ENCODE measurements around the gene MS4A15.

Gene MS4A15

DNA sequence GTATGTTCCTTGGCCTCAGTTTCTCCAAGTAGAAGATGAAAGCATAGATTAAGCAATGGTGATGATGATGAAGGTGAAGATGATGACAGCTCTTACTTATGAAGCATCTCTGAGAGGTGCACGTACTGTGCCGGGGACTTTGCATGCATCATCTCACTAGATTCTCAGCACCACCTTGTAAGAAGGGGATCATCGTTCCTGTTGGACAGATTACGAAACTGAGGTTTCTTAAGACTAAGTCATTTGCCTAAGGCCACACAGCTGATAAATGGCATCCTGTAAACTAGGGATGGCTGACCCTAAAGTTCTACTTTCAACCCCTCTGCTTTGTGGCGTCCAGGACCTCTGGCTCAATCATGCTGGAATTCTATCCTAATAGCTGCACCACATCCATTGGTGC is 8.7 kb downstream of the MS4A15 start:
- H3K27ac Mint-ChIP-seq = no peak overlapping the region
- H3K36me3 Mint-ChIP-seq = no peaks in the 10 kb centered on the region
- ATAC-seq = no peak
- DNase-seq (ENCODE audit: low spot score in 2 of 2) = no peak
- H3K4me1 Mint-ChIP-seq = peaks cover 5% of the 10 kb centered on the region
- no peaks in the 10 kb centered on the region for H3K9me3 Mint-ChIP-seq
- no peak overlapping the region for H3K4me3 Mint-ChIP-seq

DNA sequence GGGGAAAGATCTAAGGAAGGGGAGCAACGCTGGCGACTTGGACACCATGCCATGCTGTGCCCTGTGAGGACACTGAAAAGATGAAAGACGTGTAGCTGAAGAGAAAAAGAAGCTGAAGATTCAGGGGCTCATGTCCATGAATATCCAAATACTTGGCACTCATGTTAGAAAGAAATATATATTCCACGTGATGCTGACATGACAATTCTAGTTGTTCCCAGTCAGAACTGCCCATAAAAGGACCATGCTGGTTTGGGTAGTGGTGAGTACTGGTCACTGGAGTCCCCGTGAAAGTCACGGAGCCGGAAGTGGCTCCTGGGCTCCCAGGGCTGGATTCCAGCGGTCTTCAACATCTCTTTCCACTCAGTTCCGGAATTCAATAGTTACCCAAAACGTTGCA is 9.9 kb downstream of the MS4A15 start:
- no peak for DNase-seq (ENCODE audit: low spot score in 2 of 2)
- H3K36me3 Mint-ChIP-seq = no peaks in the 10 kb centered on the region
- no peak overlapping the region for H3K4me3 Mint-ChIP-seq
- H3K4me1 Mint-ChIP-seq = peaks cover 5% of the 10 kb centered on the region
- ATAC-seq = no peak
- H3K9me3 Mint-ChIP-seq = no peaks in the 10 kb centered on the region
- H3K27ac Mint-ChIP-seq = no peak overlapping the region

DNA sequence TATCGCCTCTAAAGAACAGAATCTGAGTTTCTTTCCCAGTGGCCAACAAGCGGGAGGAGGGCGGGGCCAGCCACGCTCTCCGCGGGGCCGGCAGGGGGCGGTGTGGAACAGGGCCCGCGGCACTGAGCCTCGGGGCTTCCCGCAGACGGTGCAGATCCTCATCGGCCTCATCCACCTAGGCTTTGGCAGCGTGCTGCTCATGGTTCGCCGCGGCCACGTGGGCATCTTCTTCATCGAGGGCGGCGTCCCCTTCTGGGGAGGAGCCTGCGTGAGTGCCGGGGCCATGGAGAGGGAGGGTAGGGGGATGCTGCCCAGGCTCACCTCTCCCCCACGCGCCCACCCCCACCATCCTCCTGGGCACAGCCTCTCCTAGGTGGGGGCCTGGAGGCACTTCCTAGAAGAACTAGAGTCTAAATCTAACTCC is 10.7 kb downstream of the MS4A15 start:
- DNase-seq (ENCODE audit: low spot score in 2 of 2) (no peak), ATAC-seq (peak; percentile 27)
- H3K4me1 Mint-ChIP-seq = peaks cover 5% of the 10 kb centered on the region
- H3K36me3 Mint-ChIP-seq = no peaks in the 10 kb centered on the region
- no peak overlapping the region for H3K27ac Mint-ChIP-seq
- no peak overlapping the region for H3K4me3 Mint-ChIP-seq
- no peaks in the 10 kb centered on the region for H3K9me3 Mint-ChIP-seq

DNA sequence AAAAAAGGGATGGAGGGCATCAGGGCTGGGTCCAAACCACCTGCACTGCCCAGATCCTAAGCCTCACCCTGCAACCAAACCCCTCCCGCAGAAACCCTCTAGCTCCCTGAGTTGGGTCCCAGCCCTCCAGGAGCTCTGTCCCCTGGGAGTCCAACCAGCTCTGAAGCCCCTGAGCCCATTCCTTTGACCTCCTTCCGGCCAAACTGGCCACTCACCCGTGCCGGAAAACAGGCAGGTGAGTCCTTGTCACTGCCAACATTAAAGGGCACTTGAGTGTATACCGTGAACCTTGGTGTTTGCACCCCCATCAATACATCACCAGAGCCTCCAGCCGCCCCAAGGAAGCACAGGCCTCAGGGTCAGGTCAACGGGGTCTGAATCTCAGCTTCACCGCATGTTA is 11.5 kb downstream of the MS4A15 start:
- no peak overlapping the region for H3K27ac Mint-ChIP-seq
- DNase-seq (ENCODE audit: low spot score in 2 of 2) (no peak), ATAC-seq (no peak)
- no peaks in the 10 kb centered on the region for H3K36me3 Mint-ChIP-seq
- H3K4me1 Mint-ChIP-seq = peaks cover 5% of the 10 kb centered on the region
- H3K9me3 Mint-ChIP-seq = no peaks in the 10 kb centered on the region
- no peak overlapping the region for H3K4me3 Mint-ChIP-seq

DNA sequence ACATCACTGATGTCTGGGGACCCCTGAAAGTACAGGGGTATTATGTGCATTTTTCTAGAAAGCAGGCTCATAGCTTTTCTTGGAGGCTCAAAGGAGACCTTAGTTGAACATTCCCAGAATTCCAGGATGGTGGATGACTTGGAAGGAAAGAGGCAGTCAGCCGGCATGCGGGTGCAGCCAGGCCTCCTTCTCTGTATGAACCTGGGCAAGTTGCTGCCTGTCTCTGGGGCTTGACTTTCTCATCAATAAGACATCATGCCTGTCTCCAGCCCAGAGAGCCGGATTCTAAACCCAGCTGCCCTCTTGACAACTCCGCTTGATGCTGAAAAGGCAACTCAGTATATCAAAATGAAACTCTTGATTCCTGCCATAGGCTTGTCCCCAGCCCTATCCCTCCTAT is 12.6 kb downstream of the MS4A15 start:
- H3K36me3 Mint-ChIP-seq = no peaks in the 10 kb centered on the region
- H3K4me3 Mint-ChIP-seq = no peak overlapping the region
- H3K27ac Mint-ChIP-seq = no peak overlapping the region
- no peaks in the 10 kb centered on the region for H3K9me3 Mint-ChIP-seq
- DNase-seq (ENCODE audit: low spot score in 2 of 2) (no peak), ATAC-seq (no peak)
- peaks cover 1% of the 10 kb centered on the region for H3K4me1 Mint-ChIP-seq

DNA sequence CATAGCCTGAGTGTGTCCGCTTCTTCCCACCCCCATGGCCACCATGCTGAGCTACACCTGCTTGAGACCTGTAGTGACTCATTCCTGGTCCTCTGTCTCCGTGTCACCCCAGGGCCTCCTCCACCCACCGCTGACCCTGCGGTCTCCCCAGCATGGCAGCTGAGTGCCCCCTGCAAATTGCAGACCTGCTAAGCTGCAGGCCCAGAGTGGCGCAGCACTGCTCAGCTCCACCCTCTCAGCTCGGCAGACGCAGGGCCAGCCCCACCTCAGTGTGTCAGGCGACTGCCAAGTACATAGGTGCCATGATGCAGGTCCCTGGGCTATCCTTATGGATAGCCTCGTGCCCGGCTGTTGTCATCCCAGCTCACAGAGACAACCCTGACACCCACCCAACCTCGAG is 13.1 kb downstream of the MS4A15 start:
- no peaks in the 10 kb centered on the region for H3K36me3 Mint-ChIP-seq
- DNase-seq (ENCODE audit: low spot score in 2 of 2) = no peak
- H3K9me3 Mint-ChIP-seq = no peaks in the 10 kb centered on the region
- no peak for ATAC-seq
- no peak overlapping the region for H3K27ac Mint-ChIP-seq
- no peak overlapping the region for H3K4me3 Mint-ChIP-seq
- peaks cover 7% of the 10 kb centered on the region for H3K4me1 Mint-ChIP-seq

DNA sequence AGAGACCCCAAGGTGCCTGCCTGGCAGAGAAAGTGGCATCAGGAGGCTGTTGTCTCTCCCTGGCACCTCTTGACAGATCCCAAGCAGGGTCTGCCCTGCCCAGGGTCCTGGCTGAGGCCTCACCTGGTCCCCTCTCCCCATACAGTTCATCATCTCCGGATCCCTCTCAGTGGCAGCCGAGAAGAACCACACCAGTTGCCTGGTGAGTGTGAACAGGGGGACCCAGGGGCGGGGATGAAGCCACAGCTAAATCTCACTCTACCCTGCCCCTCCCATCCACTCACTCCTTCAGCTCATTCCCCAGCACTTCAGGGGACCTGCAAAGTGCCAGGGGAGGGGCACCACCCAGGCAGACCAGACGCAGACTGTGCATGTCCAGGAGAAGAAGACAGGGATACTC is 14.5 kb downstream of the MS4A15 start:
- Mint-ChIP-seq H3K36me3 (no peaks in the 10 kb centered on the region), H3K9me3 (no peaks in the 10 kb centered on the region), H3K4me1 (peaks cover 18% of the 10 kb centered on the region), H3K4me3 (no peak overlapping the region), H3K27ac (no peak overlapping the region)
- ATAC-seq (no peak), DNase-seq (ENCODE audit: low spot score in 2 of 2) (no peak)

DNA sequence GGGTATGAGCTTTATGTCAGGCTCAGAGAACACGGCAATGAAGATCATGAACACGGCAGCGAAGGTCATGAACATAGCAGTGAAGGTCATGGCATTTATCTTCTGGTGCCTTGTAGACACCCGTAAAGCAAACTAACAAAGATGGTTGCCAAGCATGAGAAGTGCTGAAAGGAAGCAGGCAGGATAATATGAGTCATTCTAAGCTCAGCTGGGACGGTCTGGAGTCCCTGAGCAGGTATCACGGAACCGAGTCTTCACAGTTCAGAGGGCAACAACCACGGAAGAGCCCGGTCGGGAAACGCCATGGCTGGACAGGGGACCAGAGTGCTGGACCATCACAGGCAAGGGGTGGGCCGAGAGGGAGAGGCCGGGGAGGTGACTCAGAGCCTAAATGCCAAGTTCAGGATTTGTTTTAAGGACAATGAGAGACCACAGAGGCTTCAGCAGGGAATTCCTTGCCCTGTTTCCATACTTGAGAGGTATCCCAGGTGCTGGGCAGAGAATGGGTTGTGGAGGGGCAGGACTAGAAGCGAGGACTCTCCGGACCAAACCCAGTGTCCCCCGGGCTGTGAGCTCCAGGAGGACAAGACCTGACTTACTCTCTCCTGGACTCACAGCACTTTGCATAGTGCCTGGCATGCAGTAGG is 15.3 kb downstream of the MS4A15 start:
- Mint-ChIP-seq H3K4me1 (peaks cover 18% of the 10 kb centered on the region), H3K9me3 (no peaks in the 10 kb centered on the region), H3K27ac (no peak overlapping the region), H3K36me3 (no peaks in the 10 kb centered on the region), H3K4me3 (no peak overlapping the region)
- no peak for DNase-seq (ENCODE audit: low spot score in 2 of 2)
- ATAC-seq = no peak

DNA sequence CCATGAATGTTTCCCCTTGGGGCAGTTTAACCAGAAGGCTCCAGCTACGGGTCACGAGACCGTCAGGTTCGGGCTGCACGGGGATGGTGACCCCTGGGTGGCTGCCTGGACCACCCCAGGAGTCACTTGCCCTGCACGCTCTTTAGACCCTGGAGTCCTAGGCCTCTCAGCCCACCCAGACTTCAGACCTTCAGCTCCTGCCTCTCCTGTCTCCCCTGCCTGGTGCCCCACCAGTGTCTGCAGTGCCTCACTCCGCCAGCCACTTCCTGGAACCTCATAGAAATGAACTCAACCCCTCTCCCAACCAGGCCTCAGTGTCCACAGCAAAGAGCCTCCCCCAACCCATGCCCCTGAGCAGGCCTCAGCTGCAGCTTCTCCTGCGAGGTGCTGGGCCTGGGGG is 16.0 kb downstream of the MS4A15 start:
- Mint-ChIP-seq H3K4me3 (no peak overlapping the region), H3K9me3 (no peaks in the 10 kb centered on the region), H3K4me1 (peaks cover 18% of the 10 kb centered on the region), H3K27ac (no peak overlapping the region), H3K36me3 (no peaks in the 10 kb centered on the region)
- DNase-seq (ENCODE audit: low spot score in 2 of 2) (no peak), ATAC-seq (no peak)

DNA sequence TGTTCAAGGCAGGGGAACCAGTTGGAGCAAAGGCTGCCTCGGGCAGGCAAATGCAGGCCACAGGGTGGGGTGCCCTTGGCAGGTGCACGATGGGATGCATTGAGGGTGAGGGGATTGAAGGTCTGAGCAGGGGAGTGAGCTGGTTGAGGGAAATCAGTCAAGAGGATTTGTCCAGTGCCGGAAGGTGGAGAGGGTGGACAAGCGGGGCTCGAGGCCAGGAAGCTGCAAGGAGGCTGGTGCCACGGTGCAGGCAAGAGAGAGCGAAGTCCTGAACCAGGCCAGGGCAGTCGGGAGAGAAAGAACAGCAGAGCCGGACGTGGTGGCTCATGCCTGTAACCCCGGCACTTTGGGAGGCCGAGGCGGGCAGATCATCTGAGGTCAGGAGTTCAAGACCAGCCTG is 18.1 kb downstream of the MS4A15 start:
- DNase-seq (ENCODE audit: low spot score in 2 of 2) = no peak
- ATAC-seq = no peak
- H3K36me3 Mint-ChIP-seq = no peaks in the 10 kb centered on the region
- no peak overlapping the region for H3K4me3 Mint-ChIP-seq
- peaks cover 18% of the 10 kb centered on the region for H3K4me1 Mint-ChIP-seq
- no peaks in the 10 kb centered on the region for H3K9me3 Mint-ChIP-seq
- H3K27ac Mint-ChIP-seq = peak overlapping the region; percentile 20

DNA sequence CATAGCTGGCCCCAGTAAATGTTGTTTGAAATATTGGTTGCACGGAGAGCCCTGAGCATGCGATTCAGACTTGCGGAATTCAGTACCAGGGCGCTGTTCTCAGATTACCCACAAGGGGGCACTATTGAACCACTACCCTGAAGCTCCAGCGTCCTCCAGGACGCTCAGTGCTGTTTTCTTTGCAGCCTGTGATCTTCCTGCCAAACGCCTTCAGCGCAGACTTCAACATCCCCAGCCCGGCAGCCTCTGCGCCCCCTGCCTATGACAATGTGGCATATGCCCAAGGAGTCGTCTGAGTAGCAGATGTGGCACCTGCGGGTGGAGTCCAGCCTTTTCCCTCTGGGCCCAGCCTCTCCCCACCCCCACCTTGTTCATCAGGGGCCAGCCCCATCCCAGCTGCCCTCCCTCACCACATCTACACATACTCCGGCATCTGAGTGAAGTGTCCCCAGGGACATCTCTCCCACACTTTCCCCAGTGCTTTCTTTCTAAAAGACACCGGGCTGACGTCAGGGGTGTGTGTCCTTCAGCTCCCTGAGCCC is 18.8 kb downstream of the MS4A15 start:
- peaks cover 18% of the 10 kb centered on the region for H3K4me1 Mint-ChIP-seq
- H3K4me3 Mint-ChIP-seq = no peak overlapping the region
- ATAC-seq (peak; percentile 81), DNase-seq (ENCODE audit: low spot score in 2 of 2) (peak; percentile 73 to 89)
- H3K9me3 Mint-ChIP-seq = no peaks in the 10 kb centered on the region
- no peak overlapping the region for H3K27ac Mint-ChIP-seq
- no peaks in the 10 kb centered on the region for H3K36me3 Mint-ChIP-seq

DNA sequence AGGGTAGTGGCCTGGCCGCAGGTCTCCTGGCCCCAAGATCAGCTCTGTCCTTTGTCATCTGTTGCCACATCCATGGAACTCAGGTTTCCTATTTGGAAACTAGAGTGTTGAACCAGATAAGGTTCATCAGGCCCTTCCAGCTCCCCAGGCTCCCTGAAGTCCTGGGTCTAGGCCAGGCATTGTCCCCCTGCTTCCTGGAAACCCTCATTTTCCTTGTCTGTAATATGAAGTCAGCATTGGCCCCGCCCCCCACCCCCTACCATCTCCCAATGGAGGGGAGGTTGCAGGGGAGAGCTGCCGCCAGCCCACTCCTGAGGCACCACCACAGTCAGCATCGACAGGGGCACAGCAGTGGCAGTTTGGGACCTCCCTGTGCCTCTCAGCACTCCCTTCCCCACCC is 19.5 kb downstream of the MS4A15 start:
- DNase-seq (ENCODE audit: low spot score in 2 of 2) = no peak
- no peaks in the 10 kb centered on the region for H3K9me3 Mint-ChIP-seq
- no peaks in the 10 kb centered on the region for H3K36me3 Mint-ChIP-seq
- ATAC-seq = no peak
- H3K27ac Mint-ChIP-seq = no peak overlapping the region
- H3K4me3 Mint-ChIP-seq = no peak overlapping the region
- H3K4me1 Mint-ChIP-seq = peaks cover 18% of the 10 kb centered on the region

DNA sequence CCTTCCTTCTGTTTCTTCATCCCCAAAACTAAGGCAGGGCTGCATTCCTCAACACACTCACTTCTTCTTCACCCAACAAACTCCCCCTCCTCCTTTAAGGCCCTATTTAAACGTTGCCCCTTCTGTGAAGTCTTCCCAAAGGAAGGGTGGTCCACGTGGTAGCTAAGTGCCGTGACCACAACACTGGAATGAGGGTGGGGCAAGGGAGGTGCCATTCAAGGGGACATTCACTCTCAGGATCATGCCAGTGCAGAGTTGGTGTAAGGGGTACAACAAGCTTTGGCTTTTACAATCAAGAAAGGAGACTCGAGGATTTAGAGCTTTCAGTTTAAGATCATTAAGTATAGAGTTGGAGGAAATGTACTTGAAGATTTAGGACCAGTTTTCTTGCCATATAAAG is 20.4 kb downstream of the MS4A15 start:
- DNase-seq (ENCODE audit: low spot score in 2 of 2) = no peak
- ATAC-seq = no peak
- peaks cover 18% of the 10 kb centered on the region for H3K4me1 Mint-ChIP-seq
- no peaks in the 10 kb centered on the region for H3K36me3 Mint-ChIP-seq
- H3K4me3 Mint-ChIP-seq = no peak overlapping the region
- H3K9me3 Mint-ChIP-seq = no peaks in the 10 kb centered on the region
- no peak overlapping the region for H3K27ac Mint-ChIP-seq

DNA sequence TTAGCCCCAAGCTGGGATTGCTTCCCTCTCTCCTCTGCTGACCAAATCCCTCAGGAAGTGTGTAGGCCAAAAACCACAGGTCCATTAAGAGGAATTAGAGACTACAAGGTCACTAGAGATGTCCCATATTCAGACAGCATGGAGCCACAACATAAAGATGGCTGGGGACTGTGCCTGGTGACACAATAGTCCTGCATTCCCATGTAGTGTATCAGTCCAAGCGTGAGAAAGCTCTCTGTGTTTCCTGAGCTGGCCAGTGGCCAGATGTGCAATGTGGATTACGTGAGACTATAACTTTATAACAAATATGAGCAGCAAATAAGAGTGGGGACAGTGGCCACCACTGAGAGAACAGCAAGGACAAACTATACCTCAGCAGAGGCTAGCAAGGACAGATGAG is 20.9 kb downstream of the MS4A15 start:
- H3K4me1 Mint-ChIP-seq = peaks cover 18% of the 10 kb centered on the region
- no peaks in the 10 kb centered on the region for H3K36me3 Mint-ChIP-seq
- H3K9me3 Mint-ChIP-seq = no peaks in the 10 kb centered on the region
- DNase-seq (ENCODE audit: low spot score in 2 of 2) (no peak), ATAC-seq (no peak)
- H3K27ac Mint-ChIP-seq = no peak overlapping the region
- no peak overlapping the region for H3K4me3 Mint-ChIP-seq

DNA sequence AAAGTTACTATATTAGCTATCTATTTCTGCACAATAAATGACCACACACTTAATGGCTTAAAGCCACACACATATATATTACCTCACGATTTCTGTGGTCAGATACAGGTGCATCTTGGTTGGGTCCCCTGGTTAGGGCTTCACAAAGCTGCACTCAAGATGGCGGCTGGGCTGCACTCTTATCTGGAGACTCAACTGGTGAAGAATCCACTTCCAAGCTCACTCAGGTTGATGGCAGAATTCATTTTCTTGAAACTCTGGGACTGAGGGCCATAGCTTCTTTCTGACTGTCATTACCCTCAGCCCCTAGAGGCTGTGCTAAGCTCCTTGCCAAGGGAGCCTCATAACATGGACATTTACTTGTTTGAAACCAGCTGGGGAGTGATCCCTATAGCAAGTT is 23.4 kb downstream of the MS4A15 start:
- Mint-ChIP-seq H3K4me1 (peaks cover 9% of the 10 kb centered on the region), H3K27ac (no peak overlapping the region), H3K36me3 (no peaks in the 10 kb centered on the region), H3K9me3 (no peaks in the 10 kb centered on the region), H3K4me3 (no peak overlapping the region)
- DNase-seq (ENCODE audit: low spot score in 2 of 2) (no peak), ATAC-seq (no peak)

DNA sequence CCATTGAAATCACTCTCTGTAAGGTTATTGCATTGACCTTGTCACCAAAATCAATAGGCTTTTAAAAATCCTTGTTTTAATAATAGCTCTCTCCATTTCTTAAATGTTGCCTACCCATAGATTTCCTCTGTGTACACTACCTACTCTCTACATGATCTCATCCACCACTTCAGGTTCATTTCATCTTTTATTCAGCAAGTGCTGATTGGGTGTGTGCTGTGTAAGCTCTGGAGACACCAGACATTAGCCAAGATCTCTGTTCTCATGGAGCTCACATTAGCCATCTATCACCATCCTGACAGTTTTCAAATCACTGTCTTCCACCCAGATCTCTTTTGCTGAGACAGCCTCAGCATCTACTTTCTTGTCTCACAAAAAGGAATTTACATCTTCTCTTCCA is 24.1 kb downstream of the MS4A15 start:
- Mint-ChIP-seq H3K36me3 (no peaks in the 10 kb centered on the region), H3K4me1 (peaks cover 3% of the 10 kb centered on the region), H3K27ac (no peak overlapping the region), H3K4me3 (no peak overlapping the region), H3K9me3 (no peaks in the 10 kb centered on the region)
- DNase-seq (ENCODE audit: low spot score in 2 of 2) (no peak), ATAC-seq (no peak)

Measured in stimulated activated effector memory CD8-positive, alpha-beta T cell treated with anti-CD3 and anti-CD28 coated beads, Interleukin-12 subunit alpha, Interleukin-12 subunit beta, amount 100 ng/mL, for 72 hours (primary cell).